NCI-H510A treated with DMSO at 0.1 percent for 48 hours (cell line): Measurements from ENCODE around the gene WNK2.
"Not testable (repeated sequence)": the region's sequence is repeated elsewhere in the genome, so short reads cannot be mapped to it uniquely, and the experiment has no call there.

Experiments used
- DNase-seq: peaks from one replicate; lab custom pipeline; 2025; lab: John Stamatoyannopoulos, UW

Gene WNK2

GRCh38 chr9:93236541-93237206, 52.7 kb downstream of the WNK2 start:
- DNase-seq = no peak

GRCh38 chr9:93237540-93237939, 53.6 kb downstream of the WNK2 start:
- no peak for DNase-seq

- no peak for DNase-seq
These were observed 55.3 kb downstream of the WNK2 start for GRCh38 chr9:93238953-93239925.

- no peak for DNase-seq
These were observed 57.0 kb downstream of the WNK2 start for GRCh38 chr9:93240891-93241334.

GRCh38 chr9:93243112-93243511, 59.2 kb downstream of the WNK2 start:
- no peak for DNase-seq

- no peak for DNase-seq
These were observed 60.2 kb downstream of the WNK2 start for GRCh38 chr9:93244101-93244500.

- no peak for DNase-seq
These were observed 60.8 kb downstream of the WNK2 start for GRCh38 chr9:93244510-93245436.

- no peak for DNase-seq
These were observed 61.6 kb downstream of the WNK2 start for GRCh38 chr9:93245437-93245970.

- DNase-seq = no peak
These were observed 62.2 kb downstream of the WNK2 start for GRCh38 chr9:93246111-93246510.

GRCh38 chr9:93246526-93246925, 62.6 kb downstream of the WNK2 start:
- no peak for DNase-seq

- no peak for DNase-seq
These were observed 63.3 kb downstream of the WNK2 start for GRCh38 chr9:93247099-93247865.

- no peak for DNase-seq
These were observed 64.0 kb downstream of the WNK2 start for GRCh38 chr9:93247892-93248291.

- no peak for DNase-seq
These were observed 64.6 kb downstream of the WNK2 start for GRCh38 chr9:93248386-93249040.

GRCh38 chr9:93250185-93250584, 66.2 kb downstream of the WNK2 start:
- DNase-seq = no peak

GRCh38 chr9:93251309-93251708, 67.4 kb downstream of the WNK2 start:
- DNase-seq = not testable (repeated sequence)

GRCh38 chr9:93252116-93252780, 68.3 kb downstream of the WNK2 start:
- no peak for DNase-seq

- no peak for DNase-seq
These were observed 69.0 kb downstream of the WNK2 start for GRCh38 chr9:93252781-93253530.

GRCh38 chr9:93253633-93254032, 69.7 kb downstream of the WNK2 start:
- no peak for DNase-seq

- DNase-seq = no peak
These were observed 70.1 kb downstream of the WNK2 start for GRCh38 chr9:93254061-93254481.
